ENCODE data around the gene PIM3. TPM values are rescaled to one million over a fixed set of nuclear protein-coding genes. Genes with fewer than 3 reads are reported as not detected.

Gene PIM3
- total and polyA plus RNA-seq, 2 of the 8 experiments (the other 6 are each of a cell fraction or from before 2014, with no cell fraction given) = 22.6 to 30.0 TPM

DNA sequence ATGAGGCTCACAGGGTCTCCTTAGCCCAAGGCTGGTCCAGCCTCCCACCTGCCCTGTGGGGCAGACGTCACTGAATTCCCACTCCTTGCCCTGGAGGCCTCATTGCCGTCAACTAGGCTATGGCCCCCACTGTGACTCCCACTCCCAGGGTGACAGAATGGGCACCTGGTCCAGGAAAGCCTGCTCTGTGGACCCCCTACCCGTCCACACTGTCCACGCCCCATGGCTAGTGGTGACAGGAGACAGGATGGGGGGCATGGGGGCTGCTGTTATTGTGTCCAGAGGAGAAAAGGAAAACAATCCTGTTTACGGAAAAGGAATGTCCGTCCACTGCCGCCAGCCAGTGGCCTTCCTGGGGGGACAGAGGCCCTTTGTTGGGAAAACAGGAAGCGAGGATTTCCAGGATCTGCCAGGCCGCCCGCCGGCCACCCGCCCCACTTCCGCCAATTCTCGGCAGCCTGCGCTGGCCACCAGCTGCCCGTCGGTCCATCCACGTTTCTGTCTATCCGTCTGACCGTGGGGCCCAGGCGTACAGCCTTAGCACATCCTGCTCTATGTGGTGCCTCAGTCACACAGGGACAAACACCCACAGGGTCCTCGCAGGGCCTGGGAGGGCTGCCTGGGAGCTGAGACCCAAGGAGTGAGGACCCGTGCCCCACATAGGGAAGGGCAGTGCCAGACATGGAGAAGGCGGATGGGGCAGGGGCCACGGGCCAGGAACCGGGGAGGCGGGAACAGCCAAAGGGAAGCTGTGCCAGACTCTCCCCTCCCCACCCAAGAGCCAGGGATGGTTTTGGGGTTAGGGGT lies 22.6 kb upstream of the PIM3 start:
- DNase-seq (ENCODE audit: low read depth in 1 of 2, low spot score in 2 of 2) (no peak), FAIRE-seq (no peak)
- Histone ChIP-seq H4K8ac (ENCODE audit: extremely low read depth, insufficient read depth, low read length) (peak overlapping the region; percentile 38), H2BK120ac (replicated peaks; ENCODE audit: low read depth, low read length) (no peak overlapping the region), H3K4me2 (ENCODE audit: insufficient read depth in 1 of 2, low read depth in 2 of 2, low read length in 2 of 2) (no peak overlapping the region), H3K79me1 (ENCODE audit: low read depth, low read length) (no peaks in the 10 kb centered on the region), H3K4me1 (replicated peaks in 1 of 4; ENCODE audit: control insufficient read depth in 3 of 4, insufficient read depth in 4 of 4, low read length in 3 of 4) (peaks cover 5 to 21% (median 10%) of the 10 kb centered on the region in 4 experiments), H2AFZ (ENCODE audit: low read length) (no peak overlapping the region), H3K9ac (replicated peaks in 1 of 4; ENCODE audit: extremely low read depth in 1 of 4, low read depth in 3 of 4, low read length in 3 of 4) (no peak overlapping the region), H4K20me1 (replicated peaks in 1 of 2; ENCODE audit: control insufficient read depth in 1 of 2, insufficient read depth in 2 of 2, low read length in 2 of 2) (peaks cover 0 to 3% of the 10 kb centered on the region in 2 experiments), H2BK5ac (ENCODE audit: low read depth, low read length) (peak overlapping the region; percentile 75), H2AK5ac (ENCODE audit: low read depth, low read length) (0 out of 2 replicates have a peak overlapping the region, but pooled peaks have one; percentile 82), H3K56ac (replicated peaks; ENCODE audit: insufficient read length, low read depth, low read length) (no peak overlapping the region), H3K27ac (ENCODE audit: low read depth, low read length) (no peak overlapping the region), H3K23ac (ENCODE audit: insufficient read length) (no peak overlapping the region), H3K27me3 (replicated peaks in 1 of 4; ENCODE audit: control insufficient read depth in 3 of 4, extremely low read depth in 1 of 4, insufficient read depth in 3 of 4, low read length in 3 of 4) (no peaks in the 10 kb centered on the region; a peak in 1 of 7 replicates), H3K14ac (ENCODE audit: insufficient read length) (no peak overlapping the region), H3K18ac (ENCODE audit: extremely low read depth, low read length) (peak overlapping the region; percentile 32; the same call in 1 of the 2 replicates), H2BK15ac (ENCODE audit: low read length) (0 out of 2 replicates have a peak overlapping the region, but pooled peaks have one; percentile 72), H3K23me2 (ENCODE audit: low read depth, low read length) (peaks cover 11% of the 10 kb centered on the region; the same call in 1 of the 2 replicates), H4K5ac (ENCODE audit: insufficient read length, low read depth, low read length) (no peak overlapping the region), H2BK20ac (ENCODE audit: low read length) (no peak overlapping the region), H3K4ac (replicated peaks; ENCODE audit: insufficient read length, low read depth, low read length) (no peak overlapping the region), H4K91ac (replicated peaks; ENCODE audit: insufficient read length, low read length) (no peak overlapping the region), H2BK12ac (ENCODE audit: low read depth, low read length) (peak overlapping the region; percentile 87; the same call in 1 of the 2 replicates), H3K4me3 (ENCODE audit: extremely low read depth in 1 of 4, insufficient read depth in 2 of 4, low read depth in 3 of 4, low read length in 4 of 4) (no peak overlapping the region), H3K9me3 (ENCODE audit: insufficient read depth in 2 of 2, low read depth in 1 of 2, low read length in 1 of 2) (no peaks in the 10 kb centered on the region), H3K36me3 (ENCODE audit: control insufficient read depth in 2 of 4, insufficient read depth in 4 of 4, low read length in 3 of 4) (no peaks in the 10 kb centered on the region), H3K79me2 (ENCODE audit: control insufficient read depth in 1 of 2, insufficient read depth in 2 of 2, low read length in 2 of 2) (no peaks in the 10 kb centered on the region)
- ChIA-PET CTCF (ENCODE audit: partially characterized antibody) (interaction anchor here (0.9 to 2.1 kb wide), 4 partner anchors 18 to 54 kb away, joined by 3 to 6 read pairs (median 4); no protein-coding TSS in a partner anchor), POLR2A (ENCODE audit: partially characterized antibody) (interaction anchor here (1.3 to 2.2 kb wide), 4 partner anchors 14 to 45 kb away, joined by 3 to 8 read pairs (median 3); partner anchors contain the start of gene PIM3)
- WGBS, 2 experiments (ENCODE audit: extremely low coverage in 1 of 2, insufficient coverage in 1 of 2, insufficient read length in 1 of 2, insufficient replicate concordance in 2 of 2, low coverage in 1 of 2, low lambda C conversion rate in 2 of 2, missing lambda C conversion rate in 1 of 2) = 87% methylated on average over 26 of the region's 27 CpGs; no CpG with 5 or more reads in 1 of the 2 experiments
- TF ChIP-seq POLR2A (IDR thresholded peaks at IDR 0.05; ENCODE audit: control extremely low read depth in 1 of 2, low read depth in 2 of 2, low read length in 2 of 2) = no peak
- no peak for TF ChIP-seq RNF2 (IDR thresholded peaks at IDR 0.05; ENCODE audit: borderline replicate concordance, low read depth, low read length, missing control alignments, poor library complexity, severe bottlenecking)
- TF ChIP-seq SRF (IDR thresholded peaks at IDR 0.05; ENCODE audit: low read depth, low read length) = no peak
- TF ChIP-seq HDAC6 (IDR thresholded peaks at IDR 0.05; ENCODE audit: low read depth, low read length) = no peak
- TF ChIP-seq YY1 (IDR thresholded peaks at IDR 0.05; ENCODE audit: low read depth, low read length) = no peak
- TF ChIP-seq NANOG (IDR thresholded peaks at IDR 0.05; ENCODE audit: insufficient read depth, low read depth, low read length, poor library complexity, severe bottlenecking) = no peak
- TF ChIP-seq HDAC2 (IDR thresholded peaks at IDR 0.05; ENCODE audit: borderline replicate concordance in 1 of 2, low read depth in 2 of 2, low read length in 2 of 2) = no peak
- TF ChIP-seq JUN (IDR thresholded peaks at IDR 0.05; ENCODE audit: low read depth, low read length) = no peak
- no peak for TF ChIP-seq RFX5 (IDR thresholded peaks at IDR 0.05; ENCODE audit: borderline replicate concordance, low read depth, low read length)
- no peak for TF ChIP-seq MAFK (IDR thresholded peaks at IDR 0.05; ENCODE audit: low read depth, low read length)
- TF ChIP-seq CREB1 (IDR thresholded peaks at IDR 0.05) = no peak

Measured in H1 (cell line).